Type B pancreatic cell (in vitro differentiated cells): ENCODE measurements around the gene MASP2. TPM values are rescaled to one million over a fixed set of nuclear protein-coding genes. Genes with fewer than 3 reads are reported as not detected.

Experiments used
- DNase-seq: peaks from one replicate; pipeline ENCODE4 v3.0.0; 2021; ENCODE audit warnings: mixed read lengths; ENCODE audit not compliant: unreplicated experiment; ENCODE audit errors: extremely low spot score
- H3K27ac Mint-ChIP-seq: 2 replicates; pipeline ENCODE4 v1.8.0; 2021; ENCODE audit warnings: mild to moderate bottlenecking, mixed read lengths
- H3K27me3 Mint-ChIP-seq: 2 replicates; pipeline ENCODE4 v1.8.0; 2021; ENCODE audit warnings: mixed read lengths
- H3K36me3 Mint-ChIP-seq: 2 replicates; pipeline ENCODE4 v1.8.0; 2021; ENCODE audit warnings: mixed read lengths
- H3K4me1 Mint-ChIP-seq: one replicate; pipeline ENCODE4 v1.8.0; 2021; ENCODE audit warnings: mixed read lengths; ENCODE audit not compliant: unreplicated experiment
- H3K4me3 Mint-ChIP-seq: 2 replicates; pipeline ENCODE4 v1.8.0; 2021; ENCODE audit warnings: mild to moderate bottlenecking, mixed read lengths
- H3K9me3 Mint-ChIP-seq: 2 replicates; pipeline ENCODE4 v1.8.0; 2021; ENCODE audit warnings: mixed read lengths
- total RNA-seq: library from RNA; stranded (reverse); gene quantifications from 2 replicates; pipeline ENCODE4 v1.2.1, GENCODE V29; 2021; ENCODE audit warnings: low replicate concordance
- TF ChIP-seq, protein P1 (sequence below): fragments of 200-600 bp; sonication (generic); conservative IDR thresholded peaks from 2 replicates; pipeline ENCODE4 v1.5.0; 2021; ENCODE audit warnings: antibody characterized with exemption, mild to moderate bottlenecking

MASP2 gene
- total RNA-seq, 1 donor from 2014 or later, result 0.34 TPM

DNA sequence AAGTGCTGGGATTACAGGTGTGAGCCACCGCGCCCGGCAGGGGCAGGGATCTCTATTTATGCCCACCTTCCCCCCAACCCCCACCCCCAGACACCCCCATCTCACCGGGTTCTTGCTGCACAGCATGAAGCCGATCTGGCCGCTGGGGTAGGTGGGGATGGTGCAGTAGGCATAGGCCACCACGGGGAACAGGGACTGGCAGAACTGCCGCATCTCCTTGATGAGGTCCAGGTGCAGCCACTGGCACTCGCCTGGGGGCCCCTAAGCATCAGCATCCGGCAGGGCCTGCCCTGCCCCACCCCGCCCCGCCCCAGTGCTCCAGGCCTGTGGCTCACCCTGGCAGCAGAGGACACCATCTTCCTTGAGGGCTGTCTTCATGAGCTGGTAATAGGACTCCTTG, 8.6 kb upstream of the MASP2 start:
- Mint-ChIP-seq H3K4me1 (peaks cover 6% of the 10 kb centered on the region), H3K36me3 (no peaks in the 10 kb centered on the region), H3K9me3 (no peaks in the 10 kb centered on the region), H3K27ac (no peak overlapping the region), H3K27me3 (no peaks in the 10 kb centered on the region), H3K4me3 (no peak overlapping the region)
- TF ChIP-seq, protein P1, sequence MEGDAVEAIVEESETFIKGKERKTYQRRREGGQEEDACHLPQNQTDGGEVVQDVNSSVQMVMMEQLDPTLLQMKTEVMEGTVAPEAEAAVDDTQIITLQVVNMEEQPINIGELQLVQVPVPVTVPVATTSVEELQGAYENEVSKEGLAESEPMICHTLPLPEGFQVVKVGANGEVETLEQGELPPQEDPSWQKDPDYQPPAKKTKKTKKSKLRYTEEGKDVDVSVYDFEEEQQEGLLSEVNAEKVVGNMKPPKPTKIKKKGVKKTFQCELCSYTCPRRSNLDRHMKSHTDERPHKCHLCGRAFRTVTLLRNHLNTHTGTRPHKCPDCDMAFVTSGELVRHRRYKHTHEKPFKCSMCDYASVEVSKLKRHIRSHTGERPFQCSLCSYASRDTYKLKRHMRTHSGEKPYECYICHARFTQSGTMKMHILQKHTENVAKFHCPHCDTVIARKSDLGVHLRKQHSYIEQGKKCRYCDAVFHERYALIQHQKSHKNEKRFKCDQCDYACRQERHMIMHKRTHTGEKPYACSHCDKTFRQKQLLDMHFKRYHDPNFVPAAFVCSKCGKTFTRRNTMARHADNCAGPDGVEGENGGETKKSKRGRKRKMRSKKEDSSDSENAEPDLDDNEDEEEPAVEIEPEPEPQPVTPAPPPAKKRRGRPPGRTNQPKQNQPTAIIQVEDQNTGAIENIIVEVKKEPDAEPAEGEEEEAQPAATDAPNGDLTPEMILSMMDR, result no peak
- DNase-seq, result no peak

DNA sequence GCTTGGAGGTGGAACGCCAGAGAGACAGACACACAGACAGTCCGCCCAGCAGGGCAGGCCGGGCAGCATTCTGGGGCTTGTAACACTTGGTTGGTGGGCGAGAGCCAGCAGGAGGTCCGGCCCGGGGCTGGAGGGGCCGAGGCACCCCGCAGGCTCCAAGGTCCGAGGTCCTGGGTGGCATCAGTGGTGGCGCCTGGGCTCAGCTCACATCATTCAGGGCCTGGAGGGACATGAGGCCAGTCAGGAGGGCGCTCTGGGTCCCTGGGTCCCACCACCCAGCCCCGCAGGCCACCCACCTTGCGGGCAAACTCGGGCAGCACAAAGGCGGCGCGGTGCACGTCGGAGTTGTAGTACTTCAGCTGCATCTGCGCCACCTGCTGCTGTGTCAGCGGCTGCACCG, 7.6 kb upstream of the MASP2 start:
- DNase-seq, result no peak
- Mint-ChIP-seq H3K36me3 (no peaks in the 10 kb centered on the region), H3K4me3 (no peak overlapping the region), H3K27ac (no peak overlapping the region), H3K9me3 (no peaks in the 10 kb centered on the region), H3K4me1 (peaks cover 3% of the 10 kb centered on the region), H3K27me3 (no peaks in the 10 kb centered on the region)
- TF ChIP-seq, protein P1, result no peak

DNA sequence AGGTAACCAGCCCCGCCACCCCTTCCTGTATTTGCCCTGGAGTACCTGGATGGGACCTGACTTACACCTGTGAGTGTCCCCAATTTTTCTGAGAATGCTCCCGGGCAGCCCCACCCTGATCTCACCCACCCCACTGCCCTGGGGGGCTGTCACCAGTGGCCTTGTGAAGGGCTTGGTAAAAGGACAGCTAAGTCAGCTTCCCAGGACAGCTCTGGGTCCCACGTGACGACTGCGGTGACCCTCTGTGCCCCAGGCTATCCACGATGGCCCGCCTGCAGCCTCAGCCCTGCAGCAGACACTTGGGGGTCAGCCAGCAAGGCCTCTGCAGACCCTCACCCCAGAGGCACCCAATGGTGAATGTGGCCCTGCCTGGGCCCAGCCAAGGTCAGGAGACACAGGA, 7.1 kb upstream of the MASP2 start:
- H3K27ac Mint-ChIP-seq, result no peak overlapping the region
- H3K9me3 Mint-ChIP-seq, result no peaks in the 10 kb centered on the region
- H3K36me3 Mint-ChIP-seq, result no peaks in the 10 kb centered on the region
- no peak for DNase-seq
- H3K27me3 Mint-ChIP-seq, result no peaks in the 10 kb centered on the region
- no peak overlapping the region for H3K4me3 Mint-ChIP-seq
- TF ChIP-seq, protein P1, result no peak
- H3K4me1 Mint-ChIP-seq, result peaks cover 3% of the 10 kb centered on the region

DNA sequence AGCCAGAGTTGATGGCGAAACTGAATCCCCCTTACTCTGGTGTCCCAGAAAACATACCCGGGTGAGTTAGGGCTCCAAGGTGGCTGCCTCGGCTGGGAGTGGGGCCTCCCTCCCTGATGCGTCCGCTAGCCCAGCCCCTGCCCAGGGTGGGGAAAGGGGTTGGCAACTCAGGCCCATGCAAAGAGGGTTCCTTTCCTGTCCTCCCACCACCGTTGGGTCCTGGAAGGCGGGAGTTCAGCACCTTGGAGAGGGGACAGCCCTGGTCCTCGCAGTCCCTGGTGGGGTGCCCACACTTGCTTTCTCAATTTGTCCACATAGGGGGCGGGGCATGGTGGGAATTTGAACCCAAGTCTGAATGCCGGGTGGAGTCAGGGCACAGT, 6.7 kb upstream of the MASP2 start:
- no peaks in the 10 kb centered on the region for H3K27me3 Mint-ChIP-seq
- DNase-seq, result no peak
- H3K36me3 Mint-ChIP-seq, result no peaks in the 10 kb centered on the region
- no peak overlapping the region for H3K27ac Mint-ChIP-seq
- H3K4me1 Mint-ChIP-seq, result peaks cover 3% of the 10 kb centered on the region
- no peak overlapping the region for H3K4me3 Mint-ChIP-seq
- TF ChIP-seq, protein P1, result no peak
- no peaks in the 10 kb centered on the region for H3K9me3 Mint-ChIP-seq

DNA sequence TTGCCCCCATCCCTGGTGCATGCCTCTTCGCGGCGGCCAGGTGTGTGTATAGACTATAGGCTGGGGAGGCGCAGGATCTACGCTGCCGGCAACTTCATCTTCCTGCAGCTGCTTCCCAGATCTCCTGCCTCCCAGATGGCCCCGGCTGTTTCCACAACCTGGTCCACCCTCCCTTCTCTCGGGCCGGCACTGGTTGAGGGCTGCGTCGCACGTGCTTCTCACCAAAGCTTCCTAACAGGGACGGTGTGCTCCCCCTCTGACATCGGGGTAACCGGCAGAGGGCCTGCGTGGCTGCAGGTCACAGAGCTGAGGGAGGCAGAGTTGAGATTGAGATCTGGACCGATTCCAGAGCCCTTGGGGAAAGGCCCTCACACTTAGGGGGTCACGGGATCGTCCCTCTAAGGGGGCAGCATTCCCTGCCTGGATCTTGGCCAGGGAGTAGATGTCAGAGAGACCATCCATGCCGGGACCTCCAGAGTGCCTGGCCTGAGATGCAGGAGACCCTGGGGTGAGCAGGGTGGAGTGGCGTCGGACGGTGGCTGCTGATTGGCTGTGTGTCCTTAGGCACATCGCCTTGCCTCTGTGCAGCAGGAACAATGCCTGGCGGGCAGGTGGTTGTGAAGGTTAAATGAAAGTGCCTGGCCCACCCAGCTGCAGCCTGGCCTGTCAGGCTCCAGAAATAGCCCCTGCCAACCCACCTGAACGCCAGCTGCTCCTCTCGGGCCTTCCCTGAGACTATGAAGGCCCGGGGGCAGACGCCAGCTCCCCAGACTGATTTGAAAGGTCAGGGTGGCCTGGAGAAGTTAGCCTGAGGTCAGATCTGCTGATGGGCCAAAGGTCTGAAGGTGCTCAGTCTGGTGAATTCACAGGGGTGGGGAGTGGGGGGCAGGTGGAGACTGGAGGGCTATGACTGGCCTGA, 6.1 kb upstream of the MASP2 start:
- Mint-ChIP-seq H3K4me3 (no peak overlapping the region), H3K9me3 (no peaks in the 10 kb centered on the region), H3K27me3 (no peaks in the 10 kb centered on the region), H3K4me1 (no peaks in the 10 kb centered on the region), H3K36me3 (no peaks in the 10 kb centered on the region), H3K27ac (no peak overlapping the region)
- TF ChIP-seq, protein P1, result no peak
- DNase-seq, result no peak
